ENCODE data around the gene LRRC46.

Gene LRRC46

DNA sequence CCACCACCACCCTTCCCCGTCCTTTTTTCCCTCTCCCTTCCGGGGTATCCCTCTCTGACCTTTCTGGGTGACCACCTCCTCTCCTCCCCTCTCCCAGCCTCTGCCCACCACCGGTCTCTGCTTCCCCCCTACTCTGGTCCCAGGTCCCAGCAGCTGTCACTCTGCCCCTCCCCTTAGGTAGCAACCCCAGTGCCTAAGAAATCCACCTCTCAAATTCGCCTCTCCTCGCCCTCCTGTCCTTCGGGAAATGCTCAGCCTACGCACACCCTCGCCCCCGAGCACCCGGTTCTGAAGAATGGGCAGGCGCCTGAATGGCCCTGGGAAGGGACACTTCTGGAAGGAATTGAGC is 20.3 kb downstream of the LRRC46 start:
- TF ChIP-seq, protein P1, sequence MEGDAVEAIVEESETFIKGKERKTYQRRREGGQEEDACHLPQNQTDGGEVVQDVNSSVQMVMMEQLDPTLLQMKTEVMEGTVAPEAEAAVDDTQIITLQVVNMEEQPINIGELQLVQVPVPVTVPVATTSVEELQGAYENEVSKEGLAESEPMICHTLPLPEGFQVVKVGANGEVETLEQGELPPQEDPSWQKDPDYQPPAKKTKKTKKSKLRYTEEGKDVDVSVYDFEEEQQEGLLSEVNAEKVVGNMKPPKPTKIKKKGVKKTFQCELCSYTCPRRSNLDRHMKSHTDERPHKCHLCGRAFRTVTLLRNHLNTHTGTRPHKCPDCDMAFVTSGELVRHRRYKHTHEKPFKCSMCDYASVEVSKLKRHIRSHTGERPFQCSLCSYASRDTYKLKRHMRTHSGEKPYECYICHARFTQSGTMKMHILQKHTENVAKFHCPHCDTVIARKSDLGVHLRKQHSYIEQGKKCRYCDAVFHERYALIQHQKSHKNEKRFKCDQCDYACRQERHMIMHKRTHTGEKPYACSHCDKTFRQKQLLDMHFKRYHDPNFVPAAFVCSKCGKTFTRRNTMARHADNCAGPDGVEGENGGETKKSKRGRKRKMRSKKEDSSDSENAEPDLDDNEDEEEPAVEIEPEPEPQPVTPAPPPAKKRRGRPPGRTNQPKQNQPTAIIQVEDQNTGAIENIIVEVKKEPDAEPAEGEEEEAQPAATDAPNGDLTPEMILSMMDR (IDR thresholded peaks at IDR 0.05; ENCODE audit: insufficient read depth, low read depth, low read length, missing control alignments): no peak
- no peak for DNase-seq (ENCODE audit: low read depth)

DNA sequence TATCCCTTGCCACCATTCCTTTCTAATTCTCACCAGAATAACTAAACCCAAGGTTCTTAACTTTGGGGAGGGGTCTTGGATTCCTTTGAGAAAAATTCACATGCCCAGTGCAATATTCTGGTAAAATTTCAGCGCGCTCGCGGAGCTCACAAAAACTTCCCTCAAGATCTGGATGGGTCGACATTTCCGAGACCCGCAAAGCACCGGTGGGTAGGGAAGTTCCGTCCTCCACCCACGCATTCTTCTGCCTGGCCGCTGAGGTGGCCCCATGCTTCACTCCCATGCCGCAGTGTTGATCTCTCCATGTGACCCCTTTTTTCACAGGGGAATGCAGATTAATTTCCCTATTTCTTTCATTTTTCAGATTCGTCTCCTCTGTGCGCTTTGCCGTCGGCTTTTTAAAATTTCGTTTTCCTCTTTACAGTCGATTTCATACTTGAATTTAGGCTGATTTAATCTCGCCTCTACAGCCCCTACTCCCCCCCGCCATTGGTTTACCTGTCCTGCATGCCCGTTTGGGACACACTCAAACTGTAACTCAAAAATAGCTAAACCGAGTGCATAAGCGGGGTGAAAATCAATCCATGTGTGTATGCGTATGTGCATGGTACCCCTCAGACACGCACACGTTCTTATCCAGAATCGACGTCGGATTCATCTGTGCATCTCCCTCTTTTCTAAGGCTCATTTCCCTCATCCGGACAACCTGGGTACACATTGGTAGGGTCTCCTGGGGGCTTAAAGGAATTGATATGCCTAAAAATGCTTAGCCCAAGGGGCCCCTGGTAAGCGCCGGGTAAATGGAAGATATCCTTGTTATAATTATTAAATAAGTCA is 20.9 kb downstream of the LRRC46 start:
- DNase-seq (ENCODE audit: low read depth): no peak
- no peak overlapping the region for H3K4me3 ChIP-seq (ENCODE audit: low read length)
- TF ChIP-seq, protein P1 (IDR thresholded peaks at IDR 0.05; ENCODE audit: insufficient read depth, low read depth, low read length, missing control alignments): no peak

More for the DNA sequence above, 20.3 kb downstream of the LRRC46 start:
- H3K4me3 ChIP-seq (ENCODE audit: low read length): no peak overlapping the region

DNA sequence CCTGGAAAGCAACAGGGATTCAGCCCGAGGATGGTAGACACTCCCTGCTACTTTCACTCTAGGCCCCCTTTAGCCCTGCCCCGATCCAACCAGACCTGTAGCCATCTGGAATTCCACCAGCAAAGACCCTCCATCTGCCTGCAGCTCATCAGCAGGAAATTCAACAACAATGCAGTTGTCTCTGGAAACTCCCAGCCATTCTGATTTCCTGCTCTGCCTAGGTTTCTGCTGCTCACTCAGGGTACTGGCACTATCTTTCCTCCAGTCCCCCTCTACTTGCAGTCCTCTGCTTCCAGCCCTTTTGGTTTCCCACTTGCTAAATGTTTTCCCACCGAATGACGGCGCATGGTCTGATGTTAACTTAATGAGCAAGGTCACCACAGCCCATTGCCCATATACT is 22.1 kb downstream of the LRRC46 start:
- no peak overlapping the region for H3K4me3 ChIP-seq (ENCODE audit: low read length)
- TF ChIP-seq, protein P1 (IDR thresholded peaks at IDR 0.05; ENCODE audit: insufficient read depth, low read depth, low read length, missing control alignments): no peak
- no peak for DNase-seq (ENCODE audit: low read depth)

DNA sequence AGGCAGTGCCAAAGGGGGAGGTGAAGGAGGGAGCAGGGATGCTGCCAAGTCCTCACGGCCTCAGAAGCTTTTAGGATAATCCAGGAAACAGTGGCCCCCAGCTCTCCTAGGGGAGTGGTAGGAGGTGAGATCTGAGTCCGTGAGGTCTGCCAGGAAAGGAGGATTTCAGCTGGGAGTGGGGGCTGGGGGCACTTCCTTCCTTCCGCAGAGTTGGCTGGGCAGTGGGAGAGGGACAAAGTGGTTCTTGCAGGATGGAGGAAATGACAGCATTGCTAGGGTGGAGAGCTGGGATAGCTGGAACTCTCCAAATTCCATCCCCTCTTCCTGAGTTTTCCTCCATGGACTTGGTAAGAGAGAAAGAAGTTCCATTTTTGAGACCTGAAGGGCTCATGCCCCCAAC is 24.3 kb downstream of the LRRC46 start:
- TF ChIP-seq, protein P1 (IDR thresholded peaks at IDR 0.05; ENCODE audit: insufficient read depth, low read depth, low read length, missing control alignments): no peak
- H3K4me3 ChIP-seq (ENCODE audit: low read length): no peak overlapping the region
- no peak for DNase-seq (ENCODE audit: low read depth)

DNA sequence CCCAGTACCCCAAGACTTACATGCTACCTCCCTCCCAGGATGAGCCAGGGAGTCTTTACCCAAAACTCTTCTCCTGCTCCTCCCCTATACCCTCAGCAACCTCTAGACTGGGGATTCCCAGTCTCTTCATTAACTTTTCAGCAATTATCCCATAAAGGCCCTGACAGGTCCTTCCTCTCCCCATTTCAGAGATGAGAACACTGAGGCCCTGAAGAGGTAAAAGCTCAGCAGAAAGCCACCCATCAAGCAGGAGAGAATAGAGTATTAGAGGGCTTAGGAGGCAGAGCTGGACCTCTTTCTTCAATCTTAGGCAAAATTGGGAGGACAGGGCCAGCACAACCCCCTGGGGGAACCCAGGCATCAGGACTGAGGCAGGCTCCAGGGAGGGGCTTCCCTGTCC is 25.4 kb downstream of the LRRC46 start:
- no peak for DNase-seq (ENCODE audit: low read depth)
- H3K4me3 ChIP-seq (ENCODE audit: low read length): no peak overlapping the region
- TF ChIP-seq, protein P1 (IDR thresholded peaks at IDR 0.05; ENCODE audit: insufficient read depth, low read depth, low read length, missing control alignments): no peak

DNA sequence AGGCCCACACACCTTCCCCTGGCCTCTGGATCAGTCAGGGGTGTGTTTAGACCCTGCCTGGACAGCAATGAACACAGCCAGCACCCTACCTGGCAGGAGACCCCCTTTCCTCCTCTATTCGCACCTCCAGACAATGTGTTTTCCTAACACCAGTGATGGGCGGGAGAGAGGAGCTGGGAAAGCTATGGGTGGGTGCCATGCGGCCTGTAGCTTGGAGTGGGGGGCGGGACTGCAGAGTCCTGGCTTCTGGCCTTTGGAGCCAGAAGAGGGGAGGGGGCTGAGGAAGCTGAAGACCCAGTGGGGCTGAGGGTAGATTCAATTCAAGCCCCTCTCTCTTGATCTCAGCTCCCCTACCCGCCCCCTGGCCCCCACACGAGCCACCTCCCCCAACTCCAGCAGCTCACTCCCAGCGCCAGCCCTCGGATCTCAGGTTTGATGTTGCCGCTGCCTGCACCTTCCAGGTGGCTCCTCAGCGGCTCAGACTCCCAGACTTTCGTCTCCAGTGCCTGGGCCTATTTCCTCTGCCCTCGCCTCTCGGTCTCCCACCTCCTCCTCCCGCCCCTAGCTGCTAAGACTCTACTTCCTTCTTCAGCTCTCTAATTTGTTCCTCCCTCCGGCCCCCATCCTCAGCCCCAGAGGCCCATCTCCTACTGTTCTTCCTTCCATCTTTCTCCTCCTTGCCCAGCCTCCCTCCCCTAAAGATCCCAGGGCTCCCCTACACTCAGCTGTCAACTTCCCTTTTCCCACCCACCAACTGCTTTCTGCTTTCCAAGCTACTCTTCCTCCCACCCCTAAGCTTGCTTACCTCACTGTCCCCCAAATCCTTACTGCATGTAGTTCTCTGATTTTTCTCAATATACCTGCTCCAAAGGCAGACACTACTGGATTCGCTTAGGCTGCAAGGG is 26.3 kb downstream of the LRRC46 start:
- TF ChIP-seq, protein P1 (IDR thresholded peaks at IDR 0.05; ENCODE audit: insufficient read depth, low read depth, low read length, missing control alignments): no peak
- no peak for DNase-seq (ENCODE audit: low read depth)
- H3K4me3 ChIP-seq (ENCODE audit: low read length): no peak overlapping the region

Data from epithelial cell of esophagus (primary cell).